GM18505 (cell line): Measurements from ENCODE around the gene SHANK1.
"Not testable (repeated sequence)": the region's sequence is repeated elsewhere in the genome, so short reads cannot be mapped to it uniquely, and the experiment has no call there.

Source experiments
- ATAC-seq: cut with Tn5 transposase; IDR thresholded peaks from one replicate; pipeline ENCODE4 v1.9.1; 2021; ENCODE audit not compliant: unreplicated experiment
- POLR2A ChIP-seq: IDR thresholded peaks from 4 replicates; pipeline ENCODE4 v1.6.1; 2011; ENCODE audit warnings: borderline replicate concordance; ENCODE audit not compliant: insufficient read depth, insufficient read length; ENCODE audit errors: extremely low read depth

Gene SHANK1

GRCh38 chr19:50719566-50719965 is at the start of gene SHANK1:
Gene SHANK1, minus strand, starts transcription at chr19:50719802. Its CDS starts 2,883 bp downstream, at chr19:50716919.
- no peak for ATAC-seq
- no peak for TF ChIP-seq POLR2A

- ATAC-seq = no peak
- no peak for TF ChIP-seq POLR2A
Observed at GRCh38 chr19:50768277-50768676, 48.7 kb upstream of the SHANK1 start.

- not testable (repeated sequence) for ATAC-seq
Observed at GRCh38 chr19:50767263-50767662, 47.7 kb upstream of the SHANK1 start.

GRCh38 chr19:50766746-50767145 is 47.1 kb upstream of the SHANK1 start:
- ATAC-seq = not testable (repeated sequence)

- no peak for ATAC-seq
Observed at GRCh38 chr19:50764409-50764808, 44.8 kb upstream of the SHANK1 start.

GRCh38 chr19:50763521-50763920 is 43.9 kb upstream of the SHANK1 start:
- ATAC-seq = not testable (repeated sequence)

More at GRCh38 chr19:50764409-50764808, 44.8 kb upstream of the SHANK1 start:
- no peak for TF ChIP-seq POLR2A

- ATAC-seq = not testable (repeated sequence)
Observed at GRCh38 chr19:50761501-50761900, 41.9 kb upstream of the SHANK1 start.

- TF ChIP-seq POLR2A = no peak
- ATAC-seq = no peak
Observed at GRCh38 chr19:50759886-50760285, 40.3 kb upstream of the SHANK1 start.

GRCh38 chr19:50759076-50759475 is 39.5 kb upstream of the SHANK1 start:
- ATAC-seq = not testable (repeated sequence)

GRCh38 chr19:50757624-50758023 is 38.0 kb upstream of the SHANK1 start:
- not testable (repeated sequence) for ATAC-seq

- not testable (repeated sequence) for ATAC-seq
Observed at GRCh38 chr19:50756244-50756643, 36.6 kb upstream of the SHANK1 start.

- no peak for ATAC-seq
- no peak for TF ChIP-seq POLR2A
Observed at GRCh38 chr19:50753879-50754278, 34.3 kb upstream of the SHANK1 start.

GRCh38 chr19:50750010-50750409 is 30.4 kb upstream of the SHANK1 start:
- no peak for TF ChIP-seq POLR2A
- ATAC-seq = no peak

GRCh38 chr19:50749490-50749889 is 29.9 kb upstream of the SHANK1 start:
- TF ChIP-seq POLR2A = no peak
- ATAC-seq = no peak

- not testable (repeated sequence) for ATAC-seq
Observed at GRCh38 chr19:50747141-50747540, 27.5 kb upstream of the SHANK1 start.

- no peak for TF ChIP-seq POLR2A
- ATAC-seq = no peak
Observed at GRCh38 chr19:50745221-50745620, 25.6 kb upstream of the SHANK1 start.
